CD4-positive, alpha-beta T cell (primary cell): Measurements from ENCODE around the gene RXFP1. TPM values are rescaled to one million over a fixed set of nuclear protein-coding genes. Genes with fewer than 3 reads are reported as not detected.

Source experiments
- ATAC-seq: fragments of 200-7000 bp; cut with Tn5 transposase; one replicate; pipeline ENCODE4 v1.10.0; 2022; ENCODE audit warnings: mild to moderate bottlenecking; ENCODE audit not compliant: poor library complexity
- CTCF ChIA-PET: fragments of 350-600 bp; sonication (Branson Sonifier 250); formaldehyde crosslinking; loops from one replicate; lab custom pipeline; 2021; ENCODE audit warnings: antibody characterized with exemption, inconsistent platforms; lab: Charles Lee
- POLR2A ChIA-PET: fragments of 350-600 bp; sonication (Branson Sonifier 250); formaldehyde crosslinking; loops from one replicate; lab custom pipeline; 2021; ENCODE audit warnings: antibody characterized with exemption, inconsistent platforms; lab: Charles Lee
- DNase-seq, 14 experiments: peaks; one replicate each; pipeline ENCODE4 v3.0.0-alpha.2; 2013 to 2020; ENCODE audit warnings: mixed read lengths in 2 of 14
- H3K27ac ChIP-seq, 2 donors: one replicate each; pipeline versions ENCODE4 v1.5.1 to v1.7.0; 2013; ENCODE audit warnings: low read length in 2 of 2, low read depth in 1 of 2, mild to moderate bottlenecking in 1 of 2
- H3K27me3 ChIP-seq, 2 experiments: 1 replicate in 1 of 2; 2 replicates in 1 of 2; pipeline versions ENCODE4 v1.6.1 to v1.7.0; 2013; ENCODE audit warnings: low read length in 2 of 2, control low read depth in 1 of 2, mild to moderate bottlenecking in 1 of 2, moderate library complexity in 1 of 2; ENCODE audit not compliant: insufficient read depth in 2 of 2, control insufficient read depth in 1 of 2
- H3K36me3 ChIP-seq: one replicate; pipeline ENCODE4 v1.6.1; 2013; ENCODE audit warnings: low read length, control low read depth; ENCODE audit not compliant: insufficient read depth
- H3K4me1 ChIP-seq: one replicate; pipeline ENCODE4 v1.6.1; 2013; ENCODE audit warnings: low read length, control low read depth; ENCODE audit not compliant: insufficient read depth
- H3K4me3 ChIP-seq: one replicate; pipeline ENCODE4 v1.5.1; 2013; ENCODE audit warnings: mild to moderate bottlenecking, low read length, moderate library complexity
- H3K9me3 ChIP-seq, 2 experiments: 1 replicate in 1 of 2; 2 replicates in 1 of 2; pipeline versions ENCODE4 v1.6.1 to v1.7.0; 2013; ENCODE audit warnings: low read length in 2 of 2, mild to moderate bottlenecking in 2 of 2, control low read depth in 1 of 2, moderate library complexity in 1 of 2; ENCODE audit not compliant: control insufficient read depth in 1 of 2, insufficient read depth in 1 of 2
- H3K27ac Mint-ChIP-seq: one replicate; pipeline ENCODE4 v1.8.0; 2020; ENCODE audit warnings: mixed read lengths
- H3K27me3 Mint-ChIP-seq: one replicate; pipeline ENCODE4 v1.8.0; 2021; ENCODE audit warnings: mixed read lengths
- H3K36me3 Mint-ChIP-seq: one replicate; pipeline ENCODE4 v1.8.0; 2021; ENCODE audit warnings: low read depth, mixed read lengths
- H3K4me1 Mint-ChIP-seq: one replicate; pipeline ENCODE4 v1.8.0; 2021; ENCODE audit warnings: low read depth, mixed read lengths
- H3K4me3 Mint-ChIP-seq: one replicate; pipeline ENCODE4 v1.8.0; 2020; ENCODE audit warnings: mild to moderate bottlenecking, mixed read lengths
- H3K9me3 Mint-ChIP-seq: one replicate; pipeline ENCODE4 v1.8.0; 2020; ENCODE audit warnings: mixed read lengths
- intact Hi-C, 2 experiments: fragments of 100-400 bp; cut with DNase I in 1 of 2; cut with micrococcal nuclease in 1 of 2; formaldehyde crosslinking; loops; one replicate each; pipeline versions ENCODE4 v1.15.1 to v1.9.0; 2023 to 2025; cut with DNase I, micrococcal nuclease
- total RNA-seq, 174 experiments: library from RNA in 2 of 174; stranded (reverse) in 2 of 174; gene quantifications; one replicate each; pipeline ENCODE4 v1.2.3 and lab custom pipeline; 2021 to 2026
- TF ChIP-seq, protein P1 (sequence below): fragments of 200-600 bp; IDR thresholded peaks from one replicate; pipeline ENCODE4 v1.8.0; 2022; ENCODE audit warnings: antibody characterized with exemption, mild to moderate bottlenecking

RXFP1 gene
- total RNA-seq, 2 experiments from 2014 or later = not detected

GRCh38 chr4:158553364-158553763 is 31.7 kb downstream of the RXFP1 start:
- peaks cover 0 to 3% of the 10 kb centered on the region in 2 experiments for H3K27me3 ChIP-seq
- intact Hi-C loops = no loop called here
- Mint-ChIP-seq H3K9me3 (peaks cover 2% of the 10 kb centered on the region), H3K36me3 (no peaks in the 10 kb centered on the region), H3K4me1 (no peaks in the 10 kb centered on the region), H3K27me3 (peaks cover 30% of the 10 kb centered on the region), H3K27ac (no peak overlapping the region), H3K4me3 (no peak overlapping the region)
- TF ChIP-seq, protein P1, sequence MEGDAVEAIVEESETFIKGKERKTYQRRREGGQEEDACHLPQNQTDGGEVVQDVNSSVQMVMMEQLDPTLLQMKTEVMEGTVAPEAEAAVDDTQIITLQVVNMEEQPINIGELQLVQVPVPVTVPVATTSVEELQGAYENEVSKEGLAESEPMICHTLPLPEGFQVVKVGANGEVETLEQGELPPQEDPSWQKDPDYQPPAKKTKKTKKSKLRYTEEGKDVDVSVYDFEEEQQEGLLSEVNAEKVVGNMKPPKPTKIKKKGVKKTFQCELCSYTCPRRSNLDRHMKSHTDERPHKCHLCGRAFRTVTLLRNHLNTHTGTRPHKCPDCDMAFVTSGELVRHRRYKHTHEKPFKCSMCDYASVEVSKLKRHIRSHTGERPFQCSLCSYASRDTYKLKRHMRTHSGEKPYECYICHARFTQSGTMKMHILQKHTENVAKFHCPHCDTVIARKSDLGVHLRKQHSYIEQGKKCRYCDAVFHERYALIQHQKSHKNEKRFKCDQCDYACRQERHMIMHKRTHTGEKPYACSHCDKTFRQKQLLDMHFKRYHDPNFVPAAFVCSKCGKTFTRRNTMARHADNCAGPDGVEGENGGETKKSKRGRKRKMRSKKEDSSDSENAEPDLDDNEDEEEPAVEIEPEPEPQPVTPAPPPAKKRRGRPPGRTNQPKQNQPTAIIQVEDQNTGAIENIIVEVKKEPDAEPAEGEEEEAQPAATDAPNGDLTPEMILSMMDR = no peak
- ChIA-PET CTCF (no interaction called here), POLR2A (no interaction called here)
- H3K4me1 ChIP-seq = no peaks in the 10 kb centered on the region
- DNase-seq = no peak
- no peaks in the 10 kb centered on the region for H3K36me3 ChIP-seq
- ATAC-seq = no peak
- H3K27ac ChIP-seq = no peak overlapping the region
- H3K9me3 ChIP-seq = peaks cover 0 to 3% of the 10 kb centered on the region in 2 experiments
- no peak overlapping the region for H3K4me3 ChIP-seq

GRCh38 chr4:158560284-158560683 is 38.6 kb downstream of the RXFP1 start:
- H3K27ac Mint-ChIP-seq = no peak overlapping the region
- no peaks in the 10 kb centered on the region for H3K36me3 ChIP-seq
- no peaks in the 10 kb centered on the region for H3K9me3 ChIP-seq
- H3K36me3 Mint-ChIP-seq = no peaks in the 10 kb centered on the region
- H3K4me1 ChIP-seq = no peaks in the 10 kb centered on the region
- H3K9me3 Mint-ChIP-seq = no peaks in the 10 kb centered on the region
- H3K27me3 ChIP-seq = no peaks in the 10 kb centered on the region
- H3K4me1 Mint-ChIP-seq = no peaks in the 10 kb centered on the region
- POLR2A ChIA-PET = no interaction called here
- H3K4me3 ChIP-seq = no peak overlapping the region
- peaks cover 11% of the 10 kb centered on the region for H3K27me3 Mint-ChIP-seq
- CTCF ChIA-PET = no interaction called here
- intact Hi-C loops = no loop called here
- H3K27ac ChIP-seq = no peak overlapping the region
- ATAC-seq (no peak), DNase-seq (no peak)
- TF ChIP-seq, protein P1 = no peak
- H3K4me3 Mint-ChIP-seq = no peak overlapping the region

- H3K36me3 ChIP-seq = no peaks in the 10 kb centered on the region
- CTCF ChIA-PET = no interaction called here
- DNase-seq (no peak), ATAC-seq (no peak)
- TF ChIP-seq, protein P1 = no peak
- intact Hi-C loops = no loop called here
- no peak overlapping the region for H3K4me3 ChIP-seq
- H3K4me1 ChIP-seq = no peaks in the 10 kb centered on the region
- H3K27me3 ChIP-seq = no peaks in the 10 kb centered on the region
- no peak overlapping the region for H3K4me3 Mint-ChIP-seq
- H3K27me3 Mint-ChIP-seq = peaks cover 4% of the 10 kb centered on the region
- no peaks in the 10 kb centered on the region for H3K36me3 Mint-ChIP-seq
- no peaks in the 10 kb centered on the region for H3K9me3 Mint-ChIP-seq
- H3K9me3 ChIP-seq = peaks cover 0 to 9% of the 10 kb centered on the region in 2 experiments
- H3K27ac ChIP-seq = no peak overlapping the region
- POLR2A ChIA-PET = no interaction called here
- H3K4me1 Mint-ChIP-seq = no peaks in the 10 kb centered on the region
- H3K27ac Mint-ChIP-seq = no peak overlapping the region
These were observed 45.2 kb downstream of the RXFP1 start for GRCh38 chr4:158566860-158567259.
